Measurements from ENCODE around the gene SEMA6D.

GRCh38 chr15:47742742-47743141 lies 25.4 kb downstream of the SEMA6D start:
- TF ChIP-seq POLR2A (IDR thresholded peaks at IDR 0.05) (no peak), CTCF (IDR thresholded peaks at IDR 0.05) (no peak), POLR2AphosphoS5 (IDR thresholded peaks at IDR 0.05) (no peak), EP300 (IDR thresholded peaks at IDR 0.05; ENCODE audit: low read depth) (no peak)

Measured in transverse colon (tissue), 4 donors.